ENCODE data around the gene GTF2IRD2.
"Not testable (repeated sequence)": the region's sequence is repeated elsewhere in the genome, so short reads cannot be mapped to it uniquely, and the experiment has no call there.

Gene GTF2IRD2

GRCh38 chr7:74783595-74783994 is 67.8 kb downstream of the GTF2IRD2 start:
- not testable (repeated sequence) for H2BK5ac ChIP-seq (ENCODE audit: low read depth, low read length, poor library complexity, severe bottlenecking); H4K91ac ChIP-seq (ENCODE audit: low read length); H2BK120ac ChIP-seq (ENCODE audit: low read depth, low read length); H3K9ac ChIP-seq (ENCODE audit: low read length); H2AFZ ChIP-seq (ENCODE audit: low read depth, low read length); H3K18ac ChIP-seq (ENCODE audit: low read depth in 1 of 2, low read length in 2 of 2); H3K36me3 ChIP-seq (ENCODE audit: control insufficient read depth in 1 of 2, insufficient read depth in 2 of 2, low read depth in 1 of 2, low read length in 2 of 2); H3K27me3 ChIP-seq (ENCODE audit: control insufficient read depth in 1 of 2, insufficient read depth in 1 of 2, low read length in 2 of 2); DNase-seq; H2AK5ac ChIP-seq (ENCODE audit: low read length, severe bottlenecking); H3K4me2 ChIP-seq (ENCODE audit: low read length, poor library complexity, severe bottlenecking); H2BK12ac ChIP-seq (ENCODE audit: low read length in 2 of 2); H3K4me3 ChIP-seq (ENCODE audit: insufficient read depth in 1 of 2, low read depth in 1 of 2, low read length in 2 of 2); H3K14ac ChIP-seq (ENCODE audit: low read length in 2 of 2); H3K23ac ChIP-seq (ENCODE audit: low read length in 2 of 2); H4K8ac ChIP-seq (ENCODE audit: low read length); H3K9me3 ChIP-seq (ENCODE audit: control insufficient read depth, low read length); H2BK15ac ChIP-seq (ENCODE audit: low read depth, poor library complexity, severe bottlenecking); H3K27ac ChIP-seq (ENCODE audit: low read length, poor library complexity, severe bottlenecking); H3K4me1 ChIP-seq (ENCODE audit: control insufficient read depth, insufficient read depth, low read depth, low read length); H3K79me1 ChIP-seq (replicated peaks; ENCODE audit: low read length, poor library complexity, severe bottlenecking); H3K4ac ChIP-seq (ENCODE audit: low read depth in 1 of 2, low read length in 2 of 2)
- 100% methylated on average over 4 of the region's 5 CpGs for WGBS

GRCh38 chr7:74781746-74782145 is 69.7 kb downstream of the GTF2IRD2 start:
- not testable (repeated sequence) for H3K27me3 ChIP-seq (ENCODE audit: control insufficient read depth in 1 of 2, insufficient read depth in 1 of 2, low read length in 2 of 2); H4K8ac ChIP-seq (ENCODE audit: low read length); H3K4ac ChIP-seq (ENCODE audit: low read depth in 1 of 2, low read length in 2 of 2); H2BK120ac ChIP-seq (ENCODE audit: low read depth, low read length); H3K79me1 ChIP-seq (replicated peaks; ENCODE audit: low read length, poor library complexity, severe bottlenecking); H2AFZ ChIP-seq (ENCODE audit: low read depth, low read length); H2AK5ac ChIP-seq (ENCODE audit: low read length, severe bottlenecking); H3K36me3 ChIP-seq (ENCODE audit: control insufficient read depth in 1 of 2, insufficient read depth in 2 of 2, low read depth in 1 of 2, low read length in 2 of 2); H2BK15ac ChIP-seq (ENCODE audit: low read depth, poor library complexity, severe bottlenecking); H2BK12ac ChIP-seq (ENCODE audit: low read length in 2 of 2); H3K14ac ChIP-seq (ENCODE audit: low read length in 2 of 2); H3K4me1 ChIP-seq (ENCODE audit: control insufficient read depth, insufficient read depth, low read depth, low read length); H4K91ac ChIP-seq (ENCODE audit: low read length); H3K23ac ChIP-seq (ENCODE audit: low read length in 2 of 2); H3K4me2 ChIP-seq (ENCODE audit: low read length, poor library complexity, severe bottlenecking); H2BK5ac ChIP-seq (ENCODE audit: low read depth, low read length, poor library complexity, severe bottlenecking); H3K4me3 ChIP-seq (ENCODE audit: insufficient read depth in 1 of 2, low read depth in 1 of 2, low read length in 2 of 2); H3K27ac ChIP-seq (ENCODE audit: low read length, poor library complexity, severe bottlenecking); H3K18ac ChIP-seq (ENCODE audit: low read depth in 1 of 2, low read length in 2 of 2); DNase-seq; H3K9ac ChIP-seq (ENCODE audit: low read length); H3K9me3 ChIP-seq (ENCODE audit: control insufficient read depth, low read length)
- no CpG with 5 or more reads among the region's 6 CpGs for WGBS

GRCh38 chr7:74779053-74779452 is 72.4 kb downstream of the GTF2IRD2 start:
- no CpG with 5 or more reads among the region's 17 CpGs for WGBS
- H3K14ac ChIP-seq (ENCODE audit: low read length in 2 of 2); H3K4me3 ChIP-seq (ENCODE audit: insufficient read depth in 1 of 2, low read depth in 1 of 2, low read length in 2 of 2); H3K18ac ChIP-seq (ENCODE audit: low read depth in 1 of 2, low read length in 2 of 2); H2BK120ac ChIP-seq (ENCODE audit: low read depth, low read length); H3K4ac ChIP-seq (ENCODE audit: low read depth in 1 of 2, low read length in 2 of 2); H3K36me3 ChIP-seq (ENCODE audit: control insufficient read depth in 1 of 2, insufficient read depth in 2 of 2, low read depth in 1 of 2, low read length in 2 of 2); H3K27ac ChIP-seq (ENCODE audit: low read length, poor library complexity, severe bottlenecking); DNase-seq; H3K4me2 ChIP-seq (ENCODE audit: low read length, poor library complexity, severe bottlenecking); H2BK15ac ChIP-seq (ENCODE audit: low read depth, poor library complexity, severe bottlenecking); H4K8ac ChIP-seq (ENCODE audit: low read length); H4K91ac ChIP-seq (ENCODE audit: low read length); H3K27me3 ChIP-seq (ENCODE audit: control insufficient read depth in 1 of 2, insufficient read depth in 1 of 2, low read length in 2 of 2); H3K9me3 ChIP-seq (ENCODE audit: control insufficient read depth, low read length); H2AFZ ChIP-seq (ENCODE audit: low read depth, low read length); H3K4me1 ChIP-seq (ENCODE audit: control insufficient read depth, insufficient read depth, low read depth, low read length); H3K23ac ChIP-seq (ENCODE audit: low read length in 2 of 2); H2BK12ac ChIP-seq (ENCODE audit: low read length in 2 of 2); H2BK5ac ChIP-seq (ENCODE audit: low read depth, low read length, poor library complexity, severe bottlenecking); H3K79me1 ChIP-seq (replicated peaks; ENCODE audit: low read length, poor library complexity, severe bottlenecking); H2AK5ac ChIP-seq (ENCODE audit: low read length, severe bottlenecking); H3K9ac ChIP-seq (ENCODE audit: low read length): not testable (repeated sequence)

GRCh38 chr7:74775111-74775510 is 76.3 kb downstream of the GTF2IRD2 start:
- DNase-seq; H2BK15ac ChIP-seq (ENCODE audit: low read depth, poor library complexity, severe bottlenecking); H4K8ac ChIP-seq (ENCODE audit: low read length); H3K79me1 ChIP-seq (replicated peaks; ENCODE audit: low read length, poor library complexity, severe bottlenecking); H2AK5ac ChIP-seq (ENCODE audit: low read length, severe bottlenecking); H4K91ac ChIP-seq (ENCODE audit: low read length); H3K14ac ChIP-seq (ENCODE audit: low read length in 2 of 2); H3K27me3 ChIP-seq (ENCODE audit: control insufficient read depth in 1 of 2, insufficient read depth in 1 of 2, low read length in 2 of 2); H2AFZ ChIP-seq (ENCODE audit: low read depth, low read length); H3K9ac ChIP-seq (ENCODE audit: low read length); H3K4me1 ChIP-seq (ENCODE audit: control insufficient read depth, insufficient read depth, low read depth, low read length); H3K4ac ChIP-seq (ENCODE audit: low read depth in 1 of 2, low read length in 2 of 2); H2BK12ac ChIP-seq (ENCODE audit: low read length in 2 of 2); H3K27ac ChIP-seq (ENCODE audit: low read length, poor library complexity, severe bottlenecking); H3K4me2 ChIP-seq (ENCODE audit: low read length, poor library complexity, severe bottlenecking); H3K23ac ChIP-seq (ENCODE audit: low read length in 2 of 2); H3K4me3 ChIP-seq (ENCODE audit: insufficient read depth in 1 of 2, low read depth in 1 of 2, low read length in 2 of 2); H2BK120ac ChIP-seq (ENCODE audit: low read depth, low read length); H3K9me3 ChIP-seq (ENCODE audit: control insufficient read depth, low read length); H3K36me3 ChIP-seq (ENCODE audit: control insufficient read depth in 1 of 2, insufficient read depth in 2 of 2, low read depth in 1 of 2, low read length in 2 of 2); H3K18ac ChIP-seq (ENCODE audit: low read depth in 1 of 2, low read length in 2 of 2); H2BK5ac ChIP-seq (ENCODE audit: low read depth, low read length, poor library complexity, severe bottlenecking): not testable (repeated sequence)
- no CpG with 5 or more reads among the region's 6 CpGs for WGBS
